Kidney (tissue), 14 donors: ENCODE data around the gene PHF23. TPM values are rescaled to one million over a fixed set of nuclear protein-coding genes. Genes with fewer than 3 reads are reported as not detected.

ENCODE experiments used
- DNase-seq, 5 donors: peaks; one replicate each; pipeline ENCODE4 v3.0.0-alpha.2; 2013 to 2020
- FAIRE-seq: peaks from 2 replicates; lab custom pipeline; 2012; peaks lifted over from hg19 to GRCh38; lab: Jason Lieb, UNC
- H3K27ac ChIP-seq, 2 donors: one replicate each; pipeline ENCODE4 v1.7.0; 2013; ENCODE audit warnings: low read depth in 2 of 2, low read length in 2 of 2, inconsistent platforms in 1 of 2
- H3K27me3 ChIP-seq: one replicate; pipeline ENCODE4 v1.7.1; 2013; ENCODE audit warnings: low read length, inconsistent platforms; ENCODE audit not compliant: control insufficient read depth, insufficient read depth
- H3K36me3 ChIP-seq, 3 donors: one replicate each; pipeline versions ENCODE4 v1.7.0 to v1.7.1; 2013; ENCODE audit warnings: low read length in 3 of 3, control low read depth in 1 of 3, inconsistent platforms in 1 of 3; ENCODE audit not compliant: insufficient read depth in 3 of 3, control insufficient read depth in 2 of 3
- H3K4me1 ChIP-seq, 3 donors: one replicate each; pipeline versions ENCODE4 v1.7.0 to v1.7.1; 2013; ENCODE audit warnings: low read length in 3 of 3, inconsistent platforms in 1 of 3, low read depth in 1 of 3; ENCODE audit not compliant: control insufficient read depth in 2 of 3, insufficient read depth in 2 of 3
- H3K4me3 ChIP-seq, 3 donors: one replicate each; pipeline versions ENCODE4 v1.7.0 to v1.8.1; 2013; ENCODE audit warnings: low read length in 3 of 3, control low read depth in 1 of 3, inconsistent platforms in 1 of 3
- H3K9ac ChIP-seq, 3 donors: one replicate each; pipeline versions ENCODE4 v1.7.0 to v1.7.1; 2013; ENCODE audit warnings: low read length in 3 of 3, control low read depth in 1 of 3, inconsistent platforms in 1 of 3
- H3K9me3 ChIP-seq, 3 donors: one replicate each; pipeline versions ENCODE4 v1.7.0 to v1.7.1; 2013; ENCODE audit warnings: low read length in 3 of 3, control low read depth in 1 of 3, inconsistent platforms in 1 of 3; ENCODE audit not compliant: control insufficient read depth in 2 of 3, insufficient read depth in 1 of 3
- intact Hi-C: fragments of 100-400 bp; cut with DNase I; formaldehyde crosslinking; loops from one replicate; pipeline ENCODE4 v1.11.1; 2022
- polyA plus RNA-seq: library from polyadenylated mRNA; stranded (reverse); fragments of 350-450 nt; fragmentation: Illumina TruSeq; extraction: RNeasy Lipid Tissue Mini Kit (QIAGEN cat#74804); gene quantifications from one replicate; pipeline ENCODE4 v1.2.3, GENCODE V29; 2014; ENCODE audit warnings: low read depth, low replicate concordance; ENCODE audit not compliant: insufficient read depth
- total RNA-seq: library from RNA; stranded (reverse); fragmentation: NEBNext Ultra II Directional; extraction: Animal tissue kit (Norgen Biotek cat#: 25700); gene quantifications from one replicate; pipeline ENCODE4 v1.2.1, GENCODE V29; 2021
- TF ChIP-seq, protein P1 (sequence below): IDR thresholded peaks from 3 replicates; pipeline ENCODE4 v1.5.1; 2012; ENCODE audit warnings: mild to moderate bottlenecking, moderate library complexity, borderline replicate concordance; ENCODE audit not compliant: insufficient read depth; ENCODE audit errors: extremely low read depth
- donor health status: control.
- donor health status: control.
- donor health status: control.
- donor health status: control.
- donor health status: control.
- donor health status: DM: yes; HTN: yes; CAD: no.
- donor health status: Normal renal cell carcinoma (clear cell type).

PHF23 gene
- total and polyA plus RNA-seq, 2 donors from 2014 or later, result 28.1 to 48.5 TPM

DNA sequence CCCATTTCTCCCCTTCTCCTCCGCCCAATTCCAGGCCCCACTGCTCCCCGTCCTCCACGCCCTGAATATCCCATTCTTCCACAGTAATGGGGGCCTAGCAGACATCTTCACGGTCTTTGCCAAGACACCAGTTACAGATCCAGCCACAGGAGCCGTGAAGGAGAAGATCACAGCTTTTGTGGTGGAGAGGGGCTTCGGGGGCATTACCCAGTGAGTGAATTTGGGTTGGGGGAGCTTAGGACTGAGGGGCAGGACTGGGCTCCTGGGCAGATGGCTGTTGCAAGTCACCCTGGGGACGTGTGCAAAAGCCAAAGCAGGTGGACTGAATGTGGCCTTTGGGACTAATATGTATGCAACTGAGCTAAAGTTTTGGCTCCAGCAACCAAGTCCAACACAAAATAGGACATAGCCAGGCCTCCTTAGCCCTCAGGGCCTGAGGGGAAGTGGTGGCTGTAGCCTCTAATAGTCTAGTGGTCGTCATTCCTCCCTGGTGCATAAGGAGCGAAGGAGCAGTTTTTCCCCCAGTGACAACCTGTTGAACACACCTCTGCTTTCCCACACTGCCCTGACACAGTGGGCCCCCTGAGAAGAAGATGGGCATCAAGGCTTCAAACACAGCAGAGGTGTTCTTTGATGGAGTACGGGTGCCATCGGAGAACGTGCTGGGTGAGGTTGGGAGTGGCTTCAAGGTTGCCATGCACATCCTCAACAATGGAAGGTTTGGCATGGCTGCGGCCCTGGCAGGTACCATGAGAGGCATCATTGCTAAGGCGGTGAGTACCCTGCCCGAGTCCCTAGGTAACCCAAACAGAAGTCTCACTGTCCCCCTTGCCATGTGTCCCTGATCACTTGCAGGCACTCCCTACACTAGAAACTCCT, 16.9 kb downstream of the PHF23 start:
- Histone ChIP-seq H3K9me3 (no peaks in the 10 kb centered on the region), H3K27me3 (no peaks in the 10 kb centered on the region), H3K4me1 (peaks cover 4 to 46% (median 29%) of the 10 kb centered on the region in 3 donors), H3K27ac (peak overlapping the region; percentile 4 to 28), H3K9ac (peak overlapping the region in 2 of 3 donors; percentile 24 to 99), H3K36me3 (peaks cover 5 to 47% (median 33%) of the 10 kb centered on the region in 3 donors), H3K4me3 (no peak overlapping the region)
- intact Hi-C loops, result no loop called here
- no peak for FAIRE-seq
- DNase-seq, result peak in 1 of 5 donors; percentile 45
- TF ChIP-seq, protein P1, sequence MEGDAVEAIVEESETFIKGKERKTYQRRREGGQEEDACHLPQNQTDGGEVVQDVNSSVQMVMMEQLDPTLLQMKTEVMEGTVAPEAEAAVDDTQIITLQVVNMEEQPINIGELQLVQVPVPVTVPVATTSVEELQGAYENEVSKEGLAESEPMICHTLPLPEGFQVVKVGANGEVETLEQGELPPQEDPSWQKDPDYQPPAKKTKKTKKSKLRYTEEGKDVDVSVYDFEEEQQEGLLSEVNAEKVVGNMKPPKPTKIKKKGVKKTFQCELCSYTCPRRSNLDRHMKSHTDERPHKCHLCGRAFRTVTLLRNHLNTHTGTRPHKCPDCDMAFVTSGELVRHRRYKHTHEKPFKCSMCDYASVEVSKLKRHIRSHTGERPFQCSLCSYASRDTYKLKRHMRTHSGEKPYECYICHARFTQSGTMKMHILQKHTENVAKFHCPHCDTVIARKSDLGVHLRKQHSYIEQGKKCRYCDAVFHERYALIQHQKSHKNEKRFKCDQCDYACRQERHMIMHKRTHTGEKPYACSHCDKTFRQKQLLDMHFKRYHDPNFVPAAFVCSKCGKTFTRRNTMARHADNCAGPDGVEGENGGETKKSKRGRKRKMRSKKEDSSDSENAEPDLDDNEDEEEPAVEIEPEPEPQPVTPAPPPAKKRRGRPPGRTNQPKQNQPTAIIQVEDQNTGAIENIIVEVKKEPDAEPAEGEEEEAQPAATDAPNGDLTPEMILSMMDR, result no peak

DNA sequence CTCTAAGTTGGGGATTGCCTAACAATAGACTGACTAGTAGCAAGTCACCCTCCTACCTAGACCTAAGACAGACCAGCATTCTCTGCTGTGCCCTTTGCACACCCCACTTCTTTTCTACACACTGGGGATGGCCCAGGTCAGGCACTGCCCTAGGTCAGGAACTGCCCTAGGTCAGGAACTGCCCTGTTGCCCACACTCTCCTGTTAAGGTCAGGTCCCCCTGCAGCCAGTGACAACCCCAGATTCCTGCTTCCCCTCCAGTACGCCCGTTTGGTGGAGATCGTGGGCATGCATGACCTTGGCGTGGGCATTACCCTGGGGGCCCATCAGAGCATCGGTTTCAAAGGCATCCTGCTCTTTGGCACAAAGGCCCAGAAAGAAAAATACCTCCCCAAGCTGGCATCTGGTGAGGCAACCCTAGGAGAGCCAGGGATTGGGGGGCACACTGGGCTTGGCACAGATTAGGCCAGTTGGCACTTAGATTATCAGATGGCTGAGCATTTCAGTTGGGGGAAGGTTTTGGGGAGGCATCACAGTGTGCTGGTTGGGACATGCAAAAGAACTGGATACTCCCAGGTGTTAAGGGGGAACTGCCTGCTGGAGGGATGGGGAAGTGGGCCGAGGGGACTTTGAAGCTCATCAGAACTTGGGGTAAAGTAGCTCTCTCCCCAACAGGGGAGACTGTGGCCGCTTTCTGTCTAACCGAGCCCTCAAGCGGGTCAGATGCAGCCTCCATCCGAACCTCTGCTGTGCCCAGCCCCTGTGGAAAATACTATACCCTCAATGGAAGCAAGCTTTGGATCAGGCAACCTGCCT, 17.8 kb downstream of the PHF23 start:
- peak overlapping the region in 2 of 3 donors; percentile 54 to 99 for H3K9ac ChIP-seq
- peaks cover 5 to 38% (median 30%) of the 10 kb centered on the region in 3 donors for H3K36me3 ChIP-seq
- H3K27me3 ChIP-seq, result no peaks in the 10 kb centered on the region
- TF ChIP-seq, protein P1, result no peak
- peaks cover 4 to 42% (median 34%) of the 10 kb centered on the region in 3 donors for H3K4me1 ChIP-seq
- no peaks in the 10 kb centered on the region for H3K9me3 ChIP-seq
- intact Hi-C loops, result no loop called here
- FAIRE-seq (no peak), DNase-seq (peak in 2 of 5 donors; percentile 65 to 71)
- H3K27ac ChIP-seq, result peak overlapping the region; percentile 100
- H3K4me3 ChIP-seq, result peak overlapping the region in 2 of 3 donors; percentile 74 to 91

DNA sequence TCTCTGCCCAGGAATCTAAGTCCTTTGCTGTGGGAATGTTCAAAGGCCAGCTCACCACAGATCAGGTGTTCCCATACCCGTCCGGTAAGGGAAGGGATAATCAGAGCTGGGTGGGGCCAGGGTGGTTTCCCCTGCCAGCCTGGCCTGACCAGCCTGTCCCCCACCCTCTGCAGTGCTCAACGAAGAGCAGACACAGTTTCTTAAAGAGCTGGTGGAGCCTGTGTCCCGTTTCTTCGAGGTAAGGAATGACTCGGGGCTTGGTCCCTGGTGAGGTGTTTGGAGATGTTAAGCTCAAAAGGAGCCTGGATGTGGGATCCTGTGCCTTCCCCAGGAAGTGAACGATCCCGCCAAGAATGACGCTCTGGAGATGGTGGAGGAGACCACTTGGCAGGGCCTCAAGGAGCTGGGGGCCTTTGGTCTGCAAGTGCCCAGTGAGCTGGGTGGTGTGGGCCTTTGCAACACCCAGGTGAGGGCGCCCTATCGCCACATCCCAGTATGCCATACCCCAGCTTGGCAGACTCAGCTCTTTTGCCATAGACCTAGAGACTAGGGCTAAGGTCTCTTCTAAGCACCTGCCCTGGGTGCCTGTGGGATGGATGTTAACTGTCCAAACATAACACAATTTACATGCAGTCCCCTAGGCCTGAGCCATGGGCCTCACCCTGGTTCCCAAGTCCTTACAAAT, 18.5 kb downstream of the PHF23 start:
- DNase-seq, result peak in 3 of 5 donors; percentile 45 to 82 (median 68)
- peak; percentile 81 for FAIRE-seq

More for the DNA sequence above, 18.5 kb downstream of the PHF23 start:
- Histone ChIP-seq H3K4me1 (peaks cover 4 to 48% (median 36%) of the 10 kb centered on the region in 3 donors), H3K9me3 (no peaks in the 10 kb centered on the region), H3K4me3 (peak overlapping the region; percentile 74 to 91 (median 81)), H3K36me3 (peaks cover 5 to 38% (median 30%) of the 10 kb centered on the region in 3 donors), H3K27ac (peak overlapping the region; percentile 100), H3K9ac (peak overlapping the region; percentile 63 to 99 (median 90)), H3K27me3 (no peaks in the 10 kb centered on the region)
- intact Hi-C loops, result no loop called here
- TF ChIP-seq, protein P1, result peak; percentile 37
